GM12873 (cell line): Measurements from ENCODE around the gene PCBP1.

Experiments
- CTCF ChIP-seq: IDR thresholded peaks from 2 replicates; pipeline ENCODE4 v1.5.1; 2012; ENCODE audit warnings: low read depth, mild to moderate bottlenecking, moderate library complexity, low read length, control low read depth; ENCODE audit not compliant: insufficient read depth; ENCODE audit errors: missing control alignments

Gene PCBP1

GRCh38 chr2:70111752-70112591 is 24.7 kb downstream of the PCBP1 start:
- TF ChIP-seq CTCF, result no peak

DNA sequence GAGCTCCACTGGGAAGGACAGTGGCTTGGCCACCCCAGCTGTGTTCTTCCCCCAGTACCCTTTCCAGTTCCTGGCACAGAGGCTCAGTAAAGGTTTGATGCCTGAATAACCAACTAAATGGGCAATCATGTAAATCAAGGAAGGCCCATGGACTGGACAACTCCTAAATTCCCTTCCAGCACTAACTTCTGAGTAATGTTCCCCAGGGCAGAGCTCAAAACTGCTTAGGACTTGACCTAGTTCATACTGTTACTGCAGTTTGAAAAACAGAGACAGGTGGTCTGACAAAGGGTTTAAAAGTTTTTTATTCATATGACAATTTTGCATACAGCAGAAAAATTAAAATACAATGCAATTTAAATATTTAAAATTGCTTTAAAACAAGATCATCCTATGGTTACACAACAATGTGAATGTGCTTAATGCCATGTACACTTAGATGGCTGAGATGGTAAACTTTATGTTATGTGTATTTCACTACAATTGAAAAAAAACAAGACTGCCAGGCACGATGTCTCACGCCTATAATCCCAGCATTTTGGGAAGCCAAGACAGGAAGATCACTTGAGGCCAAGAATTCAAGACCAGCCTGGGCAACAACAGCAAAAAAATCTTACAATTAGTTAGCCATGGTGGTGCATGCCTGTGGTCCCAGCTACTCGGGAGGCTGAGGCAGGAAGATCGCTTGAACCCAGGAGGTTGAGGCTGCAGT is 26.2 kb downstream of the PCBP1 start:
- no peak for TF ChIP-seq CTCF

DNA sequence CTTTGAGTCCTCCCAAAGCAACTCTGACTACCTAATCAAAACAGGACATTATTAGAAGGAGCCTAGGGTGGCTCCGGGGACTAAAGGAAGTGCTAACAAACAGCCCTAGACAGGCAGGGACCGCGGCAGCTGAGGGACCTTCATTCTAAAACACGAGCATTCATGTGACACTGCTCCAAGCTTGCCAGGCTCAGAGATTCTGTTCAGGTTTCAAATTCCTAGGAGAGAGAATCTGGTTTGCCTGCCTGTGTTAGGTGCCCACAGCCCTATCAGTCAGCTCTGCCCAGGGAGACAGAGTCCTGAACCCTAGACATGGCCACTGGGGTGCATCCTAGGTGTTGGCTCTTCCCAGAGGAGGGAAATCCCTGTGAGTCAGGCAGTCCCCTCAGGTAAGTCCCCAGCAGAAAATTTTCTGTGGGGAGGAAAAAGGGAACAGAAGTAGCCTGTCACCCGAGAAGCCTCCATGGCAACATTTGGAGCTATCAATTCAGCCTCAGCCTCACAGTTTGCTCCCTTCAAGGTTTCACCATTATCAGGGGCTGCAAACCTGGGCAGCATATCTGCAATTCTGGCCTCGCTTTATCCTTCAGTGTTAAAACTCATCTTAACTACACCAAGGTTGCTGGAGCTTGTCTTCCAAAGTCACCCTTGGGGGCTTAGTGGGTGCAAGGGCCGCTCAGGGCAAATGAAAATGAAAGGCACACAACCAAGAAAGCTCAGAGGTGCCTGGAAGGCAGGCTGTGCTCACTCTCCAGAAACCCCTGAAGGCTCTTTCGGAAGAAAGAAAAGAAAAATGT is 28.6 kb downstream of the PCBP1 start:
- no peak for TF ChIP-seq CTCF

- TF ChIP-seq CTCF, result no peak
These were observed 29.8 kb downstream of the PCBP1 start for GRCh38 chr2:70116936-70117552.

- TF ChIP-seq CTCF, result no peak
These were observed 31.6 kb downstream of the PCBP1 start for GRCh38 chr2:70118798-70119454.

DNA sequence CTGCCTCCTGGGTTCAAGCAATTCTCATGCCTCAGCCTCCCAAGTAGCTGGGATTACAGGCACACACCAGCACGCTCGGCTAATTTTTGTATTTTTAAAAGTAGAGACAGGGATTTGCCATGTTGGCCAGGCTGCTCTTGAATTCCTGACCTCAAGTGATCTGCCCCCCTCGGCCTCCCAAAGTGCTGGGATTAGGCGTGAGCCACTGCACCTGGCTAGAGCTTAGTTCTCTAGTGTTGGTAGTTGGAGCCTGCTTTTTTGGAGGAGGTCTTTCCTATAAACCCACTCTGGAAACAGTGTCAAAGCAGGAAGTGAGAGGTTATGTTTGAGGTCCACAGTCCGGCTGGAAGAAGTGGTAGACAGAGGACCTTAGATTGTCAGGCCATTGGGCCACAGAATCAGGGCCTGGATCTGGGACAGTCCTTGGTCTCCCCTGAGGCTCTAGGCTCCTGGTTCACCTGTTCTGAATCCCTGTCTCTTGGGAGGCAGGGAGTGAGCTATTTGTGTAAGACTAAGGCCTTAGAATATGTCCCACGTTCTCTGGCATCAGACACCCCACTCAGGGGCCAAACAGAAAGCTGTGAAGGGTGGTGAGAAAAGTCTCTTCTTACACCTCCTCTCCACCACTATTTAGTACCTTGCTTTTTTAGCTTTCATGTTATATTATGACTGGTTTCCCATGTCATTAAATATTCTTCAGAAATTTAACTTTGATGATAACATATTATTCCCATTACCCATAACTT is 34.5 kb downstream of the PCBP1 start:
- no peak for TF ChIP-seq CTCF
